Activated CD4-positive, alpha-beta T cell treated with anti-CD3 and anti-CD28 coated beads, Interleukin-2, amount 50 U/mL, for 16 hours (primary cell): ENCODE measurements around the gene SGTA.
"Not testable (repeated sequence)": the region's sequence is repeated elsewhere in the genome, so short reads cannot be mapped to it uniquely, and the experiment has no call there.

Source experiments
- DNase-seq: peaks from one replicate; pipeline ENCODE4 v3.0.0-alpha.2; 2020

The SGTA gene

GRCh38 chr19:2782936-2783780 is at the start of gene SGTA:
TSS of gene SGTA (minus strand) at chr19:2783273. CDS start at chr19:2769068, 14,205 bp downstream.
- peak; percentile 99 for DNase-seq

- no peak for DNase-seq
Measured at GRCh38 chr19:2827840-2828489, 44.9 kb upstream of the SGTA start.

- no peak for DNase-seq
Measured at GRCh38 chr19:2827022-2827421, 43.9 kb upstream of the SGTA start.

GRCh38 chr19:2824129-2824528 is 41.1 kb upstream of the SGTA start:
- DNase-seq = no peak

- no peak for DNase-seq
Measured at GRCh38 chr19:2823646-2824045, 40.6 kb upstream of the SGTA start.

- DNase-seq = no peak
Measured at GRCh38 chr19:2822846-2823245, 39.8 kb upstream of the SGTA start.

- DNase-seq = no peak
Measured at GRCh38 chr19:2820112-2820702, 37.1 kb upstream of the SGTA start.

- DNase-seq = peak; percentile 97
Measured at GRCh38 chr19:2819540-2820111, 36.6 kb upstream of the SGTA start, which contains the start of gene ZNF554. TSS of gene ZNF554 (plus strand) at chr19:2819868. CDS start at chr19:2820072, 204 bp downstream.

- DNase-seq = not testable (repeated sequence)
Measured at GRCh38 chr19:2817237-2817829, 34.3 kb upstream of the SGTA start.

- no peak for DNase-seq
Measured at GRCh38 chr19:2816641-2817040, 33.6 kb upstream of the SGTA start.

GRCh38 chr19:2815923-2816322 is 32.9 kb upstream of the SGTA start:
- no peak for DNase-seq

- DNase-seq = no peak
Measured at GRCh38 chr19:2815191-2815614, 32.1 kb upstream of the SGTA start.

GRCh38 chr19:2814426-2814825 is 31.4 kb upstream of the SGTA start:
- DNase-seq = no peak

GRCh38 chr19:2813235-2814160 is 30.4 kb upstream of the SGTA start:
- no peak for DNase-seq

- DNase-seq = no peak
Measured at GRCh38 chr19:2812414-2813234, 29.6 kb upstream of the SGTA start.

GRCh38 chr19:2811735-2812413 is 28.8 kb upstream of the SGTA start:
- no peak for DNase-seq

- no peak for DNase-seq
Measured at GRCh38 chr19:2811221-2811722, 28.2 kb upstream of the SGTA start.

- no peak for DNase-seq
Measured at GRCh38 chr19:2810141-2811091, 27.3 kb upstream of the SGTA start.
